Myocyte (in vitro differentiated cells): ENCODE measurements around the gene LACTBL1. TPM values are rescaled to one million over a fixed set of nuclear protein-coding genes. Genes with fewer than 3 reads are reported as not detected.
"Not testable (repeated sequence)": the region's sequence is repeated elsewhere in the genome, so short reads cannot be mapped to it uniquely, and the experiment has no call there.

Source experiments
- DNase-seq: peaks from one replicate; pipeline ENCODE4 v3.0.0-alpha.2; 2012; ENCODE audit warnings: low read depth
- total RNA-seq: library from RNA; depleted of rRNA; stranded (reverse); fragments of >200 nt; gene quantifications from 2 replicates; pipeline ENCODE4 v1.2.3, GENCODE V29; 2014

LACTBL1 gene
- total RNA-seq, 1 donor from 2014 or later: not detected

- peak; percentile 86 for DNase-seq
These were observed 4.0 kb upstream of the LACTBL1 start for GRCh38 chr1:22976461-22977243.

GRCh38 chr1:22976127-22976460 is 3.4 kb upstream of the LACTBL1 start:
- DNase-seq: no peak

GRCh38 chr1:22975694-22976093 is 3.0 kb upstream of the LACTBL1 start:
- no peak for DNase-seq

GRCh38 chr1:22971611-22972405 is 858 bp downstream of the LACTBL1 start:
- DNase-seq: no peak

GRCh38 chr1:22971161-22971560 is 1.5 kb downstream of the LACTBL1 start:
- DNase-seq: no peak

- no peak for DNase-seq
These were observed 2.6 kb downstream of the LACTBL1 start for GRCh38 chr1:22970096-22970495.

GRCh38 chr1:22969304-22969709 is 3.4 kb downstream of the LACTBL1 start:
- peak; percentile 26 for DNase-seq

- DNase-seq: no peak
These were observed 4.8 kb downstream of the LACTBL1 start for GRCh38 chr1:22967833-22968232.

GRCh38 chr1:22966309-22966708 is 6.4 kb downstream of the LACTBL1 start:
- no peak for DNase-seq

- no peak for DNase-seq
These were observed 9.5 kb downstream of the LACTBL1 start for GRCh38 chr1:22963044-22963677.

GRCh38 chr1:22962558-22962957 is 10.1 kb downstream of the LACTBL1 start:
- DNase-seq: no peak

- no peak for DNase-seq
These were observed 12.9 kb downstream of the LACTBL1 start for GRCh38 chr1:22959545-22960360.

GRCh38 chr1:22958556-22958955 is 14.1 kb downstream of the LACTBL1 start:
- DNase-seq: no peak

GRCh38 chr1:22957066-22957465 is 15.6 kb downstream of the LACTBL1 start:
- no peak for DNase-seq

GRCh38 chr1:22955146-22955545 is 17.5 kb downstream of the LACTBL1 start:
- DNase-seq: no peak

GRCh38 chr1:22953740-22954141 is 18.9 kb downstream of the LACTBL1 start:
- DNase-seq: no peak

- DNase-seq: no peak
These were observed 19.5 kb downstream of the LACTBL1 start for GRCh38 chr1:22953057-22953739.

- DNase-seq: no peak
These were observed 20.0 kb downstream of the LACTBL1 start for GRCh38 chr1:22952694-22953056.

- DNase-seq: no peak
These were observed 20.9 kb downstream of the LACTBL1 start for GRCh38 chr1:22951796-22952195.

GRCh38 chr1:22949822-22950331 is 22.8 kb downstream of the LACTBL1 start:
- no peak for DNase-seq

GRCh38 chr1:22945171-22945570 is 27.5 kb downstream of the LACTBL1 start:
- DNase-seq: not testable (repeated sequence)
